Activated CD8-positive, alpha-beta memory T cell treated with anti-CD3 and anti-CD28 coated beads, Interleukin-2, amount 50 U/mL, for 1 hour (primary cell): ENCODE data around the gene TERB1.

Source experiments
- DNase-seq: peaks from one replicate; pipeline ENCODE4 v3.0.0-alpha.2; 2020; ENCODE audit errors: extremely low read depth

The TERB1 gene

DNA sequence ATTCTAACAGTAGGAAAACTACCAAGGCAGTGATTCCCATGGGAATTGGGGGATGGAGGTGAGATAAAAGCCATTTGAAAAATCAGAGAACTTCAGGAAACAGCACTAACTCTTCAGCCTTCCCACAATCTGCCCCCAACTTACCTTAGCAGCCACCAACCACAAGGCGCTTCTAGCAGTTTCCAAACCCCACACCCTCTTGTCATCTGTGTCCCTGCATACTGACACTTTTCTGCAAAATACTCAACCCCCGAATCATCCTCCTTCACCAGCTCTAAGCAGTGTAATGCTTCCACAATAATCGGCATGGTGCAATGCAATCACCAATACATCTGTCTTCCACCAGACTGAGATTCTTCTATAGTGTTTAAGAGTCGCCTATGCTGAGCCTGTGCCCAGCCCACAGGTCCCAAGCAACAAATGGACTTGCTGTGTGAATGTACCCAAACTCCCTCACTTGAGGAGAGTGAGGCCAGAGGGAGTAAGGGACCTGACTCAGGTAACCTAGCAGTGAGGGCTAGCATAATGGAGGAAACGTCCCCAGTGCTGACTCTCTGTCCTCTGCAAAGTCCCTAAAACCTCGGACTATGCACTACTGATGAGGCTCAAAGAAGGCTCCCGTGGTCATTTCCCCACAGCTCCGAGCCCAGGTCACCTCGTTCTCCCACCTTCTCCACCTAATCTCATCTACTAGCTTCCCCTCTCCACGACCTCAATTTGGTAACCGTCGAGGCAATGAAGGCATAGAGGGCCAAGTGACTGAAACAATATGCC is 50.9 kb downstream of the TERB1 start:
- no peak for DNase-seq

DNA sequence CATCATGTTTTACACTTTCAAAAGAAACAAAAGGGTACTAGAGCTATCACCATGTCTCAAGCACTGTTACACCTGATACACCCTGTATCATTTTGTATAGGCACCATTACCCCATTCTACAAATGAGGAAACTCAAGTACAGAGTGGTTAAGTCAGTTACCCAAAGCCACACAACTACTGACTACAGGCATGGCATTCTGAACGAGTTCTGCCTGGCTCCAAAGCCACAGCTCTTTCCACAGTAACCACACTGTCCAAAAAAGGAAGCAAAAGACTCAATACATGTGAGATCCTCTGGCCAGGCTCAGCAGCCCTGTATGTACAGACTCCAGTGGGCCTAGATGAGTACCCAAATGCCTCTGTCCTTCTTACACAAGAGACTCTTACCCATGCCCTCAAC is 54.7 kb downstream of the TERB1 start:
- DNase-seq: no peak

DNA sequence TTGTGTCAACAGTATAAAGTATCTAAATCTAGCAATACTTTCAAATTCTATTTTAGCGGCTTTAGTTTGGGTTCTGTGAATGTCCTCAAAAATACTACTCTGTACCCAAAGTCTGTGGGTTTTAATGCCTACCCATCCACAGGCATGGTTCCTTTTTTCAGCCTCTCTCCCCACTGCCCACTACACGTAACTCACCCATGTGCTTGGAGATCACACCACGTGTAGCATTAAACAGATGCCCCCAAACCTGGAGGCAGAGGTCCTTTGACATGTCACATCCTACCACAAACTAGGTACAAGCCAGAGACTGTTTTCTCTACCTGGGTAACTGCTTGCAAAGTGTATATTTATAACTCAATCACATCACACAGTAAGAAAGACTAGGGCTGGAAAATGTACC is 55.3 kb downstream of the TERB1 start:
- no peak for DNase-seq

DNA sequence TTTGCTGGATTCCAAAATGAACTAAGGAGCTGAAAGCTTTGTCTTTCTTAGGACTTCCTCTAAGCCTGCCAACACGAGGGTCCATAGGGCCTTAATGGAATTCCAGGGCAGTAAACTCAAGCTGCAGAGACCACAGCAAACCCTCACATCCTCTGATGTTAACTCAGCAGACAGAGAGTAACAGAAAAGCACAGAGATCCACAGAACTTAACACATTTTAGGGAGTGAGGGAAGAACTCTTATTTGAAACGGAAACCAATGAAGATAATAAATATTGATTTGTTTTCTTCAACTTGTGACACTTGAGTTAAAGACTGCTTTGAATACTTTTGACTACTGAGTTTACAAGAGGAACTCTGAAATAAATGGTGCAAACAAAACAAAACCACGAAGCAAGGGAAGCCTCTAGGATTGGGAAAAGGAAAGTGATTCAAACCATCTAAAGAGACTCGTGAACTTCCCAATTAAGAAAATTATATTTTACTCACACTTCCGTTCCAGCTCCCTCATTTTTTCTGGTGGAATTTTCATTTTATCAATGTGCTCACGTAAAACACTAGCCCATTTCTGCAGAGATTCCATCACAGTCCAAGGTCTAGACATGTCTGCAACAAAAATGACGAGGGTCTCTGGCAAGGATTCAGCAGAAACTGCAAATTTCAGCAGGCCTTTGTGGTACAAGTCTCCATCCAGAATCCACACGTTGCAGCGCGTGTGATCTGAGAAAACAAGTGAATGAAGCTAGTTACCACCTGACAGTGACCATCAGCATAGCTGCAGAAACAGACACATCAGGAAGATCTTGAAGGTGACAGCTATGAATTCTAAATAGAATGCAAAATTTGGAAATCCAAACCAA is 59.2 kb downstream of the TERB1 start:
- DNase-seq: no peak

DNA sequence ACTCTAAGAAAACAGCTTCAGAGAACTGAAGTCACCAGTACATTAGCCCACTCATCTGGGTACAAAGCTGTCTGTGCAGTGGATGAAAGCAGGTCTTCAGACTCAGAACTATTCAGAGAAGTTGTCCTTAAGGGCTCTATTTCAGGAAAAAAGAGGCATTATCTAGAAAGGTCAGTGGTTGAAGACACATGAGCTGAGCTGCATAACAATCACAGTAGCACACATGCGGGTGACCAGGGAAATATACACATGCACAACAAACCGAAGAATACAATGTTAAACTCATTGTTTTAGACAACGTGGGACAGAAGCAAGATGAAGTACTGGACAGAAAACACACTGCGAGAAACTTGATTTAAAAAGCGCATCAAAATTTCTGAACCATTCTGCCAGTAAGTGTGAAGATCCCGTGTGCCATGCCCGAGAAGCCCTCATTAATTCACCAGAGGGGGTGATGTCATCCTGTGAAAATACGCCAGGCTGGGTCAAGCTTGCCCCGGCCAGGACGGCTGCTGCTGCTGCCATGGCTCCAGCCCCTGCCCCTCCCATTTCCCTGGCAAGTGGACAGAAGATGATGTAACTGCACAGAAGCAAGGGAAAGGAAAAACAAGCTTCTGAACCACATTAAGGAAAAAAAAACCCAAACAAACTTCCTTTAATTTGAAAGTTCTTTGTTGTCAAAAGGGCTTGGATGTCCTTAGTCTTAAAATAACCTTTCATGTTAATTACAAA is 60.0 kb downstream of the TERB1 start:
- DNase-seq: no peak

DNA sequence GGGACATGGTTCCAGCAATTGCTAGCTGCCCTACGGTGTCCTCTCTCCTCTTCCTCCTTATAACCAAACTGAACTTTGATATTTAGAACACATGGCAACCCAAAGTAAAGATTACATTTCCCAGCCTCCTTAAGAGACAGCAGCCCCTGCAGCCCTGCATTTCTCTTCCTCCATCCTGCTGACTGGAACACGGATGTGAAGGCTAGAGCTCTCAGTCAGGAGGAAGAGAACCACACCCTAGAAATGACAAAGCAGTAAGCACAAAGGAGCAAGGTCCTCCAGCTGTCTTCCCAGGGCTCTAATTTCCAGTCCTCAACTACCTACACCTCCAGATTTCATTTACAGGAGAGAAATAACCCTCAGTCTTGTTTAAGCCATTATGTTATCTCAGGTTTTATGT is 60.9 kb downstream of the TERB1 start:
- no peak for DNase-seq

DNA sequence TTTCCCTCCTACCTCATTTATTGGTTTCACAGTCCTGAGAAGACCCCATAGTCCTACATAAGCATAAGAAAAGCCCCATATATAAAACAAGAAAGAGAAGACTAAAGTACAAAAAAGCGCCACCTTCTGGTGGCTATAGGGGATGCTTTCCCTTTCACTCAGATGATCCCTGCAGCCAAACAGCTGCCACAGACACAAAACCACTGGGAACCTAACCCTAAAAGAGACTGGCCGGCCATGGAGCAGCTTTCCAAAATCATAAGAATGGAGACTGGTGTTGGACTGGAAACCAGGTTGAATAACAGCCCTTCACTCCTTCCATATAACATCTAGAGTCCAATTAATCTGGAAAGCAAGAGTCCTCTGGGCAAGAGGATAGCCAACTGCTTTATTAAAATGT is 61.4 kb downstream of the TERB1 start:
- no peak for DNase-seq

DNA sequence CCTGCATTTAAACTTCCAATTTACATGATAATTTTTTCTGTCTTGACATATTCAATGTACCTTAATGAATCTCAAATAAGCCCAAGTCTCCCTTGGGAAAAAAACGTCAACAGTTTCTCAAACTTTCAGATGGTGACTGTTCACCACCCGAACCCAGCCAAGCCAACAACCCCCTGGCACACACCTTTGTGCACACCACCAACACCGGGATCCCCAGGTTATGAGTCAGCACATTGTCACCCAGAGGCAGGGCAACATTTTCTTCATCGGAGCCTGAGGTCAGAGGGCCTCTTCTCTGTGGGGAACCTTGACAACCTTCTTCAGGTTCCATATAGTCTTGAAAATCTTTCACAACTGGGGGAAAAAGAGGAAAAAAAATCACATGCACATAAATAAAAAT is 65.5 kb downstream of the TERB1 start:
- no peak for DNase-seq

DNA sequence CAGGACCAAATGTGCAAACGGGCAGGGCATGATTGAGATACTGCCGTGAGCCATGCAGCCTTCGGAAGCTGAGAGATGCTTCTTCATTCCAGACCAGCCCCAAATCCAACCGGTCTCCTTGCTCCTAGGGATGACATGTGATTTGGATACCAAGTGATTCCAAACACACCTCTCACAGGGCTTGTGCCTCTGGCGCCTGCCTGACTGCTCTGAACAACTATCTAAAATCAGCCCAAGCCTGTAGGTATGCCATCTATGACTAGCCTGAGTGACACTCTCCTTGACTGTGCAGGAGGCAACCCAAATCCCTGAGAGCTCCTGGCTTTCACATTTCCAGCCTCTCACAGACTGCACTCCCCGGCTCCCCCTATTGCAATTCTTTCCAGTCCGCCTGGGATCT is 70.3 kb downstream of the TERB1 start:
- DNase-seq: no peak

DNA sequence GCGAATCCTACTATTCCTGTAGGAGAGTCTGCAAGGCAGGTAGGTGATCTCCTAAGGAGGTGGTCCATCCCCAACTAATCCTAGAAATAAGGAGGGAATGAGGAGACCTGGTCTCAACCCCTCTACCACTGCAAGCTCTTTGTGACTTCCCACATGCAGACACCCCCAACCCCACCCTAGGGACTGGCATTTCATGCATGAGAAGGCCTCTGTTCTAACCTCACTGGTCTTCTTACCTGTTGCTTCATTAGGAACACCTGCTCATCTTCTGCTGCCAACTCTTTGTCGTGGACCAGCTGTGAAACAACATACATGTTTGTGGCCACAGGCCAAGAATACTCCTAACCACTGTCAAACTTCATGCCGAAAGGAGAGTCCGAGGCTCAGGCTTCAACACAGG is 72.6 kb downstream of the TERB1 start:
- no peak for DNase-seq

DNA sequence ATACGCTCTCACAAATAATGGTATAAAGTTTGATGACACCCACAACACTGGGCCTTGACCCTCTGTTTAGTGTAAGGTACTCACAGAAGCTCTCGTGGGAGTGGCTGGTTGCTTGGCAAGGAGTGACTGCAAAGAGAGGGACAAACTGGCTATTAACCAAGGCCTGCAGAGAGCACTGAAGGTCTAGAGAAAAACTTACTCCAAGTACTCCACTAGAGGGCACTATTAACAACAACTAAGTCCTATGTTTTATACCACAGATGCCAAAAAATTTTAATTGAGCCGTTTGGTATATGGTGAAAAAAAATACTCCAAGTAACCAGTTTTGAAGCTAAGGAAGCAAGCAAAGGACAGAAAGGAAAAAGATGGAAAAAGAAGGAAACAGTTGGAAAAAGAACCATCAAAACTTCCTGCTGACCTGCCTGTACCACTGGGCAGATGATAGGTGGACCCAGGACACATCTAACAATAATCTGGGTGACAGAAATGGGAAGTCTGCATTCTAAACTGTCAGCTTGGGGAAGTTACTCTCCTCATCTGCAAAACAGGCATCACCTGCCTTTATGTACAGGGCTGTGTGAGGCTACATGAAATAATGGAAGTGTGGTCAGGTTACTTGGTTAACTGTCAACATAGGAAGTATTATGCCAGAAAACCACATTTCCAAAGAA is 73.1 kb downstream of the TERB1 start:
- no peak for DNase-seq

DNA sequence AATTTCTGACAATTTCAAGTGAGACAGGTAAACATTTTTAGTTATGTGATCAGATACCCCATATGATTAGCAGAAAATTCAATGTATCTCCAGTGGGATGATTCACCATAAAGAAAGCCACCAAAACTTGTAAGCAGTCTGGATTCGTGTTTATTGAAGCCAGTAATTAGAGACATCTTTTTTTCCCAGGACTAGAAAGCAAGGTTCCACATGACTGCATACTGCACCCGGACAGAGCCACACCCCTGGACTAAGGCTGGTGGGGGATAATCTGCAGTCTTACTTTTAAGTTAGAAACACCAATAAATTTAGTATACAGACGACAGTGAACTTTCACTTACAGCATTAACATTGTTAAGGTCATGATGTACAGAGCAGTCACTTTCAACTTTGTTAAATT is 80.6 kb downstream of the TERB1 start:
- no peak for DNase-seq

DNA sequence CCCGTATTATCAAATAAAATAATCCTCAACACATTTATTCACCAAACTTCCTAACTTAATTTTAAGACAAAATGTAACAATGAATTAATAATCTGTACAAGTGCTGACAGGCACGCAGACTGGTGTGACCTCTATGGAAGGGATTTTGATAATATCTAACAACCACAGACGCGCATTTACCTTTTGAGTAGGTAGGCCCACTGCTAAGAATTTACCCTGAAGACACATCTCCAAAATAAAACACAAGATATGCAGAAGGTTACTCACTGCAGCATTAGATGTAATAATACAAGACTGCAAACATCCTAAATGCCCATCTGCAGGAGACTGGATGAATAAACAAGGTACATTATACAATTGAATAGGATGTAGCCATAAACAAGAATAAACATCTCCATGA is 82.1 kb downstream of the TERB1 start:
- DNase-seq: no peak

DNA sequence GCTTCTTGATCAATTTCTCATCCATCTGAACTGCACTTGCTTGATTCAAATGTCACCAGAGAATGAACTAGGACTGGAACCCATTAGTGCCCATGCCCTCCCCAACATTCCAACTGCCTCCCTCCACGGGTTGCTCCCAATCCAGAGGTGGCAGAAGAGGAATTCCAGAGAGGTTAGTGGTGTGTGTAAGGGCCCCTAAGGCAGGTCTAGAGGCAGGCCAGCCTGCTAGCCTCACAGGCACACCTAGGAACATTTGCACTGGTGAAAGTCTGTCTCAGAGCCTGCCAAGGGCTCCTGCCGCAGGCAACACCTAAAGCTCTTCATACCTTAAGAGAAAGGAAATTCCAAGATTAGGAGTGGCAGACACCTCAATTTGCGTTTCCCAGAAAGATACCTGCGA is 83.6 kb downstream of the TERB1 start:
- no peak for DNase-seq

DNA sequence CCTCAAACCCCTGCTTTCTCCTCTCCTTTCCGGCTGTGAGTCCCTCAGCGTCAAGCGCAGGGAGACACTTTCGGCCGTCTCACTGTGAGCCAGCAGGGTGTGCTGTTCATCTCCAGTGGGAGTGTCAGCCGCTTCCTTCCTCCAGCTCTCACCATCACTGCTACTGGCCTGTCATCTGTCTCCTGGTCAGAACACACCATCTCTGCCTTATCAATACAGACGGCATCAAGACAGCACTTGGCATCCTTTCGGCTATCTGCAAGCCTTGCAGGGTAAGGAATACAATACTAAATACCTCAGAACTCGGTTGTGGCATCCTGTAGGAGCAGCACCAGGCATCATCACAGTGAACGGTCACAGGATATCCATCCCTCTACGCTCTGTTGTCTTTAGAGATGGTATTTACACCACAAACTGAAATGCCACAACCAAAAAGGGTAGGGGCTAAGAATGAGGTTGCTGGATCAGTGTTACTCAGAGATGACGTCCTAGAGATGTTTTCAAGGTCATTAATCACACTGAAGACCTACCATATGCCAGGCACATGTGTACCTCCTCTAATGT is 84.2 kb downstream of the TERB1 start:
- DNase-seq: no peak

DNA sequence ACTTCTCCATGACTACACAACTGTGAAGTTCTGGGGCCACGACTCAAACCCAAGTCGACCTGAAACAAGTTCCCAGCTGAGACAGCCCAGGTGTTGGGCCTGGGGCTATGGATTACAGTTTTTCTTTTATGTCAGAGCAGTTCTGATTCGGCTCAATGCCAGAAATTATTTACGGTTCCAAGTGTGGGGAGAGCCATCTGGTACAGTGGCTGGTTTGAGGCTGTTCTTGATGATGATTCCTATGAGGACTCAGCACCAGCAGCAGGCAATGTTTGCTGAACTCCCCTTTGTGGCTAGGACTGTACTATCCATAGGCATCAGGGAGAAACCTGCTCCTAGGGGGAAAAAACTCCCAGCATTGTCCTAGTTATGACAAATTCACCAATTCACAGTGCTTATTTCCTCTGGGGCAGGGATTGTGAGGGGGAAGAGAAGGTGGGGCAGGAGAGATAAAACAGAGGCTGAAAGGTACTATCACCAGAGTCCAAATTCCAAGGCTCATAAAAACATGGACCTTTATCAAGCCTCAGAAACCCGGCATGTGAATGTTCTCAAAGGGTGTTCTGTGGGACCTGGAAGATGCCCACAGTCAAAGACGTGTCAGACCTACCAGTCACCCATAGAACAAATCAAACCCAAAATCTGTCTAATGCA is 86.6 kb downstream of the TERB1 start:
- DNase-seq: no peak

DNA sequence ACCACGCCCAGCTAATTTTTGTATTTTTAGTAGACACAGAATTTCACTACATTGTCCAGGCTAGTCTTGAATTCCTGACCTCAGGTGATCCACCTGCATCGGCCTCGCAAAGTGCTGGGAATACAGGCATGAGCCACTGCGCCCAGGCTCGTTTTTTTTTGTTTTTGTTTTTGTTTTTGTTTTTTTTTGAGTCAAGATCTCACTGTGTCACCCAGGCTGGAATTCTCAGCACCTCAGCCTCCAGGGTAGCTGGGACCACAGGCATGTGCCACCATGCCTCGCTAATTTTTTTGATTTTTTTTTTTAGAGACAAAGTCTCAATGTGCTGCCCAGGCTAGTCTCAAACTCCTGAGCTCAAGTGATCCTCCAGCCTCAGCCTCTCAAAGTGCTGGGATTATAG is 87.3 kb downstream of the TERB1 start:
- DNase-seq: no peak

DNA sequence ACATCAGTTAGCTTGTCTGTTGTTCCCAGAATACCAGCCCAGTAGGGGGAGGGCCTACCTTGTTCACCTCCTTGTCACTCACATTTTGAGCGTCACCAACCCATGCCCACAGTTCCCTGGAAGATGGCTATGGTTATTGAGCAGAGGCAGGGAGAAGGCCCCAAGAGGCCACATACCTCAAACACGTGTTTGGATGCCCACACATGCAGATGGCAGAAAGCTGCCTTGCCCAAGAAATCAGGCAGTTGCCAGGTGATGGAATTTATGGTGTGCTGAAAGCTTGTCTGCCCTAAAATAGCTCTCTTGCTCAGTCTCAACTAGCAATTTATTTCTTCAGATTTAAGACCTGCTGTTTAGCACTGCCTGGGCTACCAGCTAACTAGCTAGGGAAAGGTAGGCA is 88.3 kb downstream of the TERB1 start:
- no peak for DNase-seq

DNA sequence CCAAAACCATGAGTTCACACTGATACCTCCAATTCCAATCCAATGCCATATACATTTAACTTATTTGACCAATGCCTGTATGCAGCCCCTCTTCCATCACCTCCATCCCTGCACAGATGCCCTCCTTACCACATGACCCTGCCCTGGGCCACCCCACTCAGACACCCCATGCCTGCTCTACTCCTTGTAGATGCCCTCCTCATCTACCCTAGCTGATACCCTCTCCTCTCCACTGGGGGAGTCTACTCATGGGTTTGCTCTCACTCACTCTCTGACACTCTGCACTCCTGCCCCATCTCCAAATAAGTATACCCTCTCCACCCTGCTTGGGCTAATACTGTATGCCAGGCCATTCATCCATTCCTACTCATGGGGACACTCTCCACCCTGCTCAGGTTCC is 88.9 kb downstream of the TERB1 start:
- no peak for DNase-seq

DNA sequence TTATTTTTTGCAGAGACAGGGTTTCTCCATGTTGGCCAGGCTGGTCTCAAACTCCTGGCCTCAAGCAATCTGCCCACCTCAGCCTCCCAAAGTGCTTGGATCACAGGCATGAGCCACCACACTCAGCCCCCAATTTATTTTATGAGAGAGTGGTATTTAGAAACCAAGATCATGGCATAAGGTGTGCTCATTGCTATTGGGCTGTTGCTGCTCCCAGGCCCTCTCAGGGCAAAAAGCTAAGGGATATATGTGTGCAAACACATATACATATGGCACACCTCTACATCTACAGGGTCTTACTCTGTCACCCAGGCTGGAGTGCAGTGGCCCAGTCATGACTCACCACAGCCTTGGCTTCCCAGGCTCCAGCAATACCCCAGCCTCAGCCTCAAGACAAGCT is 89.8 kb downstream of the TERB1 start:
- no peak for DNase-seq

DNA sequence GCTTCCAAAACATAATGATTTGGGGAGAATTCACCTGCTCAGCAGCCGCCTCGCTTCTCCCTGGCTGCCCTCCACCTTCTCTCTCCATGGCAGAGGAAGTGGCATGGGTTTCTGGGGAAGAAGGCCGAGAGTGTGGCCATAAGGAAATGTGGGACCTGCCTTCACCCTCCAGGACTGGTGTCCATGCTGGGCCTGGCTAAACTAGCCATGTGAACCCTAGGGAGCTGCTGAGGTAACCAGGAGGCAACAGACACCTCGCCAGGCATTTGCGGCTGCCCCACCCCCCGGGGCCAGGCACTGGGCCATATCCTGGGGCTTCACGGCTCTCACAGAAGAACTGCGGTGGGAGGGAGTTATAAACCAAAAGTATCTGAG is 94.9 kb downstream of the TERB1 start:
- no peak for DNase-seq
